SKM-1 (cell line): ENCODE results near the gene TXNRD3.
"Not testable (repeated sequence)": the region's sequence is repeated elsewhere in the genome, so short reads cannot be mapped to it uniquely, and the experiment has no call there.

Source experiments
- DNase-seq: peaks from one replicate; lab custom pipeline; 2025; ENCODE audit not compliant: unreplicated experiment; lab: John Stamatoyannopoulos, UW

TXNRD3 gene

DNA sequence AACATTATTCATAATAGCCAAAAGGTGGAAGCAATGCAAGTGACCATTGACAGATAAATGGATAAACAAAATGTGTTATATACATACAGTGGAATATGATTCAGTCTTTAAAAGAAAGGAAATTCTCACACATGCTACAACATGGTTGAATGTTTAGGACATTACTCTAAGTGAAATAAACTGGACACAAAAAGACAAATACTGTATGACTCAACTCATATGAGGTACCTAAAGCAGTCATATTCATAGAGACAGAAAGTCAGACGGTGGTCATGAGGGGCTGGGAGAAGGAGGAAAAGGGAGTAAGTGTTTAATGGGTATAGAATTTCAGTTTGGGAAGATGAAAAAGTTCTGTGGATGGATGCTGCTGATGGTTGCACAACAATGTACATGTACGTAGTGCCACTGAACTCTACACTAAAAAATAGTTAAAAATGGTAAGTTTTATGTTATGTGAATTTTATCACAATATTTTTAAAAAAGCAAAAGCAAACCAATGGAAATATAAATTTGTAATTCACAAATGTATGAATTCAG lies 5.3 kb downstream of the TXNRD3 start:
- no peak for DNase-seq

DNA sequence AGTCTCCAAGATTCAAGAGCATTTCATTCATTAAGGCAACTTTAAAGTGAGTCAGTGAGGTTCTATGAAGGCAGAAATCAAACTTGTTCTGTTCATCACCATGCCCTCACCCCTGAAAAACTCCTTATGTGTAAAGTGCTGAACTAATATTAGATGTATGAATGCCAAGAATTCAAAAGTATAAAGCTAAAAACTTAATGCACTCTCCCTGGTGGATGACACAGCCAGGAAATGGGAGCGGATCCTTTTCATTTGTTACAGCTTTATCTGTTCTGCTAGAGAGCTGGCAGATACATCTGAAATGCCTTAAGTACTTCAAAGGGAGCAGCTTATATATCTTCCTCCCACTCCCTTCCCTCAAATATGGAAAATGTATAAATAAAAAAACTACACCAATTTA lies 8.2 kb downstream of the TXNRD3 start:
- no peak for DNase-seq

DNA sequence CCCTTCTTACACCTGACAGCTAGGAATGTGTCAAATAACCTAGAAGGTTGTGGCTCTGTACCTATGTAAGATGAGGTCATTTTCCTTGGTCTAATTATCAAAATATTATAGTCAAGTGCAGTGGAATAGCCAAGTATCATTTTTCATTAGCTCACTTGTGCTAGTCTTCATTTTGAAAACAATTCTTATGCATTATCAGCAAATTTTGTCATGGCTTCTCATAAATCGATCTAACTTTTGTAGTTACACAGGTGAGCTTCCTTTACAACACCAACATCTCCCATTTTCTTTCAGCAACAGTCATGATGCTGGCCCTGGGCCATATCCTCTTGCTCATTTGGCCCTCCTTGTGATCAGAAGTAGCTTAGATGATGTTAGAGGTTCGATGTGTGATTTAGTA lies 10.3 kb downstream of the TXNRD3 start:
- DNase-seq, result no peak

DNA sequence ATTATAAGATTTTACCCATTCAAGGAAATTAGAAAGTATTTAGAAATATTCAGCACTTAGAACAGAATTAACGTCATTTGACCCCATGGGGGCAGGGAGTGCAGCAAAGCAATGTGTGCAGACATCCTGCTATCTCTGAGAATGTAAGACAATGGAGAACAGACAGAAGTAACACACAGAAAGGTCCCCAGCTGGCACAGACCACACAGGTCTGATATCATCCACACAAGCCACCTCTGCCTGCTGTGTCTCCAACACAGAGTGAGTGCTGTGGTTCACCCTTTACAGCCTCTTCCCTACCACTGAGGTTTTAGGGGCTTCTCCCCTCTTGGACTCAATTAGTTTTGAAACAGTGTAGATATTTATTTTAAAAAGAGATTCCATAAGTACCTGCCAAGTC lies 16.1 kb downstream of the TXNRD3 start:
- no peak for DNase-seq

DNA sequence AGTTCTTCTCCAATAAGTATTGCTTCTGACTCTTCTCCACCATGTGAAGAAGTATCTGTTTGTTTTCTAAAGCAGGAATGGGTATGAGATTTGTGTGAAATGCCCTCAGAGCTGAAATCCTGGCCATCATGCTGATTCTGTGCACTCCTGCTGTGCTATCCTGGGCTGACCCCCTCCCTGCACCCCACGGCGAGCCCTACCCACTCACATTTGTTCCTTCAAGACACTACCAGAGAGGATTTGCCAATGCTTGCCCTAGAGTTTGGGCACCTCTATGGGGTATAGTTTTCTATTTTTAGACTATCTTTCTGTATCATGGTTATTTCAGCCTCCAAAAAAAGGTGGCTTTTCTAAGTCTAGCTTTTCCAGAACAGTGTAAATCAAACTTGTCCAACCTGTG lies 18.5 kb downstream of the TXNRD3 start:
- no peak for DNase-seq

DNA sequence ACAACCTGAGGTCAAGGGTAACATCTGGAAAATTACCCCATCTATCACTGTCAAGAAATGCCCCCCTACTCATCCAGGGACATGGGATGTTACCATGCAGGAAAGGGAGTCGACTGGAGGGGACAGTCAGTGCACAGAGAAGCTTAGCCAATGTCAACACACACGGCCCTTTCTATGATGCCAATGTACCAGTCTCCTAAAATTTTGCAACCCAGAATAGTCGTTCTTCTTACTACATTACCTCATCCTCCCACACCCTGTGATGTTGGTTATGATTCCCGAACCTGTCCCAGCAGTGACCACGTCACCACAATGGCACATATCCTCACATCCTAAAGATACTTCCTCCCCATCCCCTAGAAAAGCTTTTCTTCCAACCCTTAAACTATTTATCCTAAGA lies 20.1 kb downstream of the TXNRD3 start:
- DNase-seq, result no peak

DNA sequence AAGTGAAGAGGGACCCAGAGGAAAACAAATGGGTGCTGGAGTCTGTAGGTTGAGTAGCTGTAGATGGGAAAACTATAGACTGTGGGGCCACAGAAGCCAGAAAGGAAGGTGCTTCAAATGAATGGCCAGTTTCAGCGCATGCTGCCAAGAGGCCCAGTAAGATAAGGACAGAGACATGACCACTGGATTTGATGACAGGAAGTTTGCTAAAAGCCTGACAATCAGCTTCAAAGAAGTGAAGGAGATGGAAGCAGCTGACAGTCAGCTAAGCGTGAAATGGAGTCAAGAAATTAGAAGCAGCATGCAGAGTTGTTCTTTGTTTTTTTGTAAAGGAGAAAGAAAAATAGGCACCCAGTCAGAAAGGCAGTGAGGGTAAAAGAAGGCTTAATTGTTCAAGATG lies 24.9 kb downstream of the TXNRD3 start:
- DNase-seq, result no peak

DNA sequence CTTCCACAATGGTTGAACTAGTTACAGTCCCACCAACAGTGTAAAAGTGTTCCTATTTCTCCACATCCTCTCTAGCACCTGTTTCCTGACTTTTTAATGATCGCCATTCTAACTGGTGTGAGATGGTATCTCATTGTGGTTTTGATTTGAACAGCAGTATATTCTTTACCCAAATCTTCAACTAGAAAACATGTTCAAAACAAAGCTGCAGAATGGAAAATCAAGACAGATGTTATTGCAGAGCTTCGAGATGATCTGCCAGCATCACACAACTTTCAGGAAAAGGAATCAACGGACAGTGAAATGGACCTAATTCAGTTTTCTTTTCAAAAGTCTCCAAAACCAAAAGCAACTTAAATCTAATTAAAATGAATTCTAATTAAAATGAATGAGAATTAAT lies 29.2 kb downstream of the TXNRD3 start:
- not testable (repeated sequence) for DNase-seq

DNA sequence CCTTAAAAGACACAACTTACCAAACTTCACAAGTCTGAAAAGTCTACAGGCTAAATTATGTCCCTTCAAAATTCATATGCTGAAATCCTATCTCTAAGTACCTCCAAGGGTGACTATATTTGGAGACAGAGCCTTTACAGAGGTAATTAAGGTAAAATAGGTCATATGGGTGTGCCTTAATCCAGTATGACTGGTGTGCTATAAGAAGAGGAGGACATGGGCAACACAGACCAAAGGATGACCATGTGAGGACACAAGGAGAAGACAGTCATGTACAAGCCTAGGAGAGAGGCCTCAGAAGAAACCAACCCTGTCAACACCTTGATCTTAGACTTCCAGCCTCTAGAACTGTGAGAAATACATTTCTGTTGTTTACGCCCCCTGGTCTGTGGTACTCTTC lies 32.2 kb downstream of the TXNRD3 start:
- no peak for DNase-seq

DNA sequence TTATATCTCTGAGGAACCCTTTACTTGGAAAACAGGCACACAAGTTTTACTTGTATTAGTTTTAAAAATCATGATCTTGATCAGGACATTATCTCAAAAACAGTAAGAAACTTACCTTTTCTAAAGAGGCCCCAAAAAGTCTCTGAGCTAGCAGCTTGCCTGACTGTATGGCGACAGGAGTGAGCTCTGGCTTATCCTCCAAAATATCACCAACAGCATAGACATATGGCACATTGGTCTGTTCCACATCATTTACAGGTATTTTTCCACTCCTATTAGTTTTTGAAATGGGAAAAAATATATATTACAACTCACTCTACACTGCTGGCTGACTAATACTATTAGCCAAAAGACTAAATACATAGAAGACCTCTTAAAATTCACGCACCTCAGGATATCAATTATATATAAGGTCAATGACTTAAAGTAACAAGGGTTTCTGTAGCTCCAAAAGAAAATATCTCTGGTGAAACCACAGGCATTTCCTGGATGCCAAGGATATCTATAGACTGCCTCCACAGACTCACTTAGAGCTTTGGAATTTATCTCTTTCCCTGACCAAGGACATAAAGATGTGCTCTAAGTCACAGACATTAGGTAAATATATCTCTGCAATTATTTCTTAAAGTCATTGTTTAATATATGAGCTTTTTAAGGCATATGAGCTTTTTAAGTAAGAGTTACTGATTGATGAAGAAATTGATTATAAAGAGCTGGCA lies 33.1 kb downstream of the TXNRD3 start:
- DNase-seq, result no peak

DNA sequence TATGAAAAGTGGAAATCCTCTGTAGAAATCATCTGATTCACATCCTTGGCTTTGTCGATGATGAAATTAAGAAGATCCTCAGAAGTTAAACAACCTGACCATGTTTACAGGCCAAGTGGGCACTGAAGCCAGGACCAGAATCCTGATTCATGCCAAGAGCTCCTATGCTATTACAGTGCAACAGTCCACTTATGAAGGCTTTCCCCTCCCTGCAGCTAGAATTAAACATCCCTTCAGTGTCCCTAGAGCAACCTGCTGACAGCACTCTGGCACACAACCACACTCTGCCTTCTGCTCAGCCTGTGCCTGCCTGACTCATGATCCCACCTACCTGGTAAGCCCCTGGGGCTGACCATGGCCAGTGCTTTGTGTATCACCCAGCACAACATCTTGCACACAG lies 33.8 kb downstream of the TXNRD3 start:
- DNase-seq, result no peak

DNA sequence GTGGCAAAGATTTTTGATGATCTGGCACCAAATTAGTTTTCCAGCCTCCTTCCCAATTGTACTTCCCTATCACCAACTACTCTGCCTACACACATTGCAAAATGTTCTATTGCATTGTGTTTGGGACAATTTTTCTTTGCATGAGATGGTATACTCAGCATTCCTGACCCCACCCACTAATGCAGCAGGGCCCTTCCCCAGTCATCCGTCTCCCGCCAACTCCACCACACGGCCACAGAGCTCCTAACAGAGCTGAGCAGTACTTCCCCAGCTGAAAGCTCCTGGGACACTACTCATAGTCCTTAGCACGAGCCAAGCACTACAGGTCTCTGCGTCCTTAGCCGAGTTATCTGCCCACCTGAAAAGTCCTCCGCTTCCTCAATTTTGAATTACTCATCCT lies 34.2 kb downstream of the TXNRD3 start:
- no peak for DNase-seq

DNA sequence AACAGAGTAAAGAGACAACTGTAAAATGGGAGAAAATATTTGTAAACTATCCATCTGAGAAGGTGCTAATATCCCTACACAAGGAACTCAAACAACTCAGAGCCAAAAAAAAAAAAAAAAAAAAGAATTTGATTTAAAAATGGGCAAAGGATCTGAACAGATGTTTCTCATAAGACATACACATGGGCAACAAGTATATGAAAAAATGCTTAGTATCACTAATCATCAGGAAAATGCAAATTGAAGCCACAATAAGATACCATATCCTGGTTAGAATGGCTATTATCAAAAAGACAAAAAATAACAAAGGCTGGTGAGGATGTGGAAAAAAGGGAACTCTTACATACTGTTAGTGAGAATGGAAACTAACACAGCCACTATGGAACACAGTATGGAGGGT lies 36.2 kb downstream of the TXNRD3 start:
- no peak for DNase-seq

DNA sequence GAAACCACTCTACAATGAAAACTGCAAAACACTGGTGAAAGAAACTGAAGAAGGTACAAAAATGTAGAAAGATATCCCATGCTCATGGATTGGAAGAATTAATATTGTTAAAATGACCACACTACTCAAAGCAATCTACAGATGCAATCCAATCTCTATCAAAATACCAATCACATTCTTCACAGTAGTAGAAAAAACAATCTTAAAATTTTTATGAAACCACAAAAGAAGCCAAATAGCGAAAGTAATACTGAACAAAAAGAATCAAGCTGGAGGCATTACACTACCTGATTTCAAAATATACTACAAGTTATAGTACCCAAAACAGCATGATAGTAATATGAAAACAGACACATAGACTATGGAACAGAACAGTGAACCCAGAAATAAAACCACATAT lies 36.9 kb downstream of the TXNRD3 start:
- DNase-seq, result no peak

DNA sequence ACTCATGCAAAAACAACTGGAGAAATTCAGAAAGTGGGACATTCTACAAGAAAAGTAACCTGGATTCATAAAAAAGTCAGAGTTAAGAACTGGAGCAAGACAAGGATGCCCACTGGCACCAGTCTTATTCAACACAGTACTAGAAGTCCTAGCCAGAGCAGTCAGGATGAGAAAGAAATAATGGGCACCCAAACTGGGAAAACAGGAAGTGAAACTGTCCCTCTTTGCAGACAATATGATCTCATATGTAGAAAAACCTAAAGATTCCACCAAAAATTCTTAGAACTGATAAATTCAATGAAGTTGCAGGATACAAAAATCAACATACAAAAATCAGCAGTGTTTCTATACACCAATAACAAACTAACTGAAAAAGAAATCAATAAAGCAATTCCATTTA lies 37.4 kb downstream of the TXNRD3 start:
- DNase-seq, result no peak

DNA sequence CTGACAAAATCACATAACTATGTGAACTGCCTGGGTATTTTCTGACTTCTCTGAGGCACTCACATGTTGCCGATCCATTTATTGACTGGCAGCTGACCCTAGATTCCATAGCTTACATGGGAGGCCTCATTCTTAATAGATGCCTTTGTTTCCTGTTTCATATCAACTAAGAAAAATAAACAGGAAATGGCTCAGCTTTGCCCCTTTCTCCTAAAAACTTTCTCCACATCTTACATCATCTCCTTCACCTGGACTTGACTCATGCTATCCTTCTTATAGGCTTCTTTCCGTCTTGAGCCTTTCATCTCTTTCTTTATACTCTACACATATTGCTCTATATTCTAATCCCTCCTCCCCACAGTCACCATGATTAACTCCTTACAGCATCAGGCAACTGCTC lies 38.0 kb downstream of the TXNRD3 start:
- DNase-seq, result no peak

DNA sequence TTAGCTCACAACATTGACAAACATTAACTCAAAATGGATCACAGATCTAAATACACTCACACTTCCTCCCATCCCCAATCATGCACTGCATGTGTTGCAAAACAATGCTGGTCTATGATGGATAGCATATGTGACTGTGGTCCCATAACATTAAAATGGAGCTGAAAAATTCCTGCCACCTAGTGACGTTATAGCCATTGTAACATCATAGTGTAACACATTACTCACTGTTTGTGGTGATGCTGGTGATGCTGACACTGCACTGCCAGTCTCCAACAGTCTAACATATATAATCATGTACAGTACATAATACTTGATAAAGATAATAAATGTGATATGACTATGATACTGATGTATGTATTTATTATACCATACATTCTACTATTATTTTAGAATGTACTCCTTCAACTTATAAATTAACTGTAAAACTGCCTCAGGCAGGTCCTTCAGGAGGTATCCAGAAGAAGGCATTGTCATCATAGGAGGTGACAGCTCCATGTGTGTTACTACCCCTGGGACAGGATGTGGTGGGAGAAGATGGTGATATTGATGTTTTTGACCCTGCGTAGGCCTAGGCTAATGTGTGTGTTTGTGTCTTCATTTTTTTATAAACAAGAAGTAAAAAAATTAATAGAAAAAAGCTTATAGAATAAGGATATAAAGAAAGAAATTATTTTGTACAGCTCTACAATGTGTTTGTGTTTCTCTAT lies 41.3 kb downstream of the TXNRD3 start:
- DNase-seq, result no peak

DNA sequence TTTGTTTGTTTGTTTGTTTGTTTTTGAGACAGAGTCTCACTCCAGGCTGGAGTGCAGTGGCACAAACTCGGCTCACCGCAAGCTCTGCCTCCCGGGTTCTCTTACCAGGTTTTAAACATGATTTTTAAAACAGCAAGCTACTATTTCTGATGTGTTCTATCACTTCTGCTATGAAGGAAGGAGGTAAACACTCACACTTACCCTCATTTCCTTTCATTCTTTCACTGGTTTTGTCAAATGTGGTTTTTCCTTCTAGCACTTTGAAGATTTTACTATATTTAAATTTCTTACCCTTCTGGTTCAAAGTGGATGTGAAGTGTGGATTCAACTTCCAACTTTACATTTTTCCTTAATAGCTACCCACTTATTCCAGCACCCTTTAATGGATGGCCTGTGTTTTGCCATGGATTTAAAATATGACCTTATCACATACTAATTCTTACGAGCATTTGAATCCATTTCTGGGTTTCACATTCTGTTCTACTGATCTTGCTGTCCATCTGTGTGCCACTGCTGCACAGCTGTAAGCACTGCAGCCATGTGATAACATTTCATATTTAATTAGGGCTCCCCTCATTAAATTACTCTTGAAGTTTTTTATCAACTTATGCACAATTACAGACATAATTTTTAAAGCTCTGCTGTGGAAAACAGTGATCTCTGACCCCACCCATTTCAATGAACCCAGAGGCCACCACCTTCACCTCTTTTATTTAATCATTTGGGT lies 42.3 kb downstream of the TXNRD3 start:
- DNase-seq, result no peak

DNA sequence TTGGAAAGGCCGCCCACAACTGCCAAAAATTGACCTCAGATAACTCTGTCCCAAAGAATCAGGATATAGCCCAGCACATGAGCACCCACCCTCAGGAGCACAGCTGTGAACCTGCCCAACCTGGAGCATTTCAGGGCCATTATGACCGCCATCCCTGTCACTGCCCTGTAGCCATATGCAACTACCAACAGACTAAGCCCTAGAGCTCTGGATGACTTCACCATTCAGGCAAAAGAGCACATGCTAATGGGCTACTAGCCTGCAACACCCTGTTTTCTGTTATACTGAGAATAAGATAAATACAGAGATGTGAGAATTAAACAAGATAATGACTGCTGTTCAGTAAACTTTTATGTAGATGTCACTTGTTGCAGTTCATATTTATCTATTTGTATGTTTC lies 45.0 kb downstream of the TXNRD3 start:
- no peak for DNase-seq

DNA sequence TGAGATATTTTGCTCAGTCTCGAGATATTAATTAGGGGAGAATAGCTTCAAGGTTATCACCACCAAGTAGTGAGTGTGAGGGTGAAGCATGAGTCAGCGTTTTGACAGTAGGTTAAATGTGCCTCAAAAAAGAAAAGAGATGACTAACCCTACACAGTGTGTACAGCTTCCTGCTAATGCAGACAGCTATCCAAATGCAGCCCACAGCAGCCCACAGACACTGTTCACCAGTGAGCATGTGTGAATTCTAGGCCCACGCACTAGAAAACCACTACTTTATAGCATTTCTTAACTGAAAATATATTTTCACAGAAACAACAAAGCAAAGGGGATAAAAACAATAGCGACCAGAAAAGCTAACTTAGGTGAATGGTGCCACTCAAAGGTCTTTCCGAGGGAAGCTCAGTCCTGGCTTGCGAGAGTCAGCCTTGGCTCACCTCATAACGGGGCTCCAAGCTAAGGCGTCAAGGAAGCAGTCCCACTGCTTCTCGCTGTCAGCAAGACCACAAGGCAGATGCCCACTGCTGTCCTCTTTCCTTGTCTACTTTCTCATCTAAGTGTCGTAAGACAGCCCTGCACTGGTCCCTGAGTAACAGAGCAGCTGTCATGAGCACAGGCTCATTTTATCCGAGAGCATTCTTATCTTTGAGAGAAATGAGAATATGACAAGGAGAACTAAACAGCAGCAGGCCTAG lies 47.6 kb downstream of the TXNRD3 start:
- DNase-seq, result no peak

DNA sequence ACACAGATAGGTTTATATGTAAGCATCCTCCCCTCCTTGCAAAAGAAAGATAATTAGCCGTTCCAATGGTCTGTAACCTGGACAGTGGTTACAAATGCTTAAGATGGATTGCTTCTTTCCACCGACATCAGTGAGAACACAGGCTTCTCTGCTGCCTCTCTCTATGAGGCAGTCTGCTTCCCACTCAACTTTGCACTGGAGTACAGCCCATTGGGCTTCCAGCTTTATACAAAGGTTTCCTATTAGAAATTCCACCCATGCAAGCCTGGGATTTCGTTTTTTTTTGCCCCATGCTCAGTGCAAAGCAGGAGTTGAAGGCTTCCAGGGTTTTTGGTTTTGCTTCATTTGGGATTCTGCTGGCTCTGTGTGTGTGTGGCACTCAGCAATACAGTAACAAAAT lies 48.9 kb downstream of the TXNRD3 start:
- DNase-seq, result no peak
